ENCODE measurements around the gene ZNF548.

Gene ZNF548

DNA sequence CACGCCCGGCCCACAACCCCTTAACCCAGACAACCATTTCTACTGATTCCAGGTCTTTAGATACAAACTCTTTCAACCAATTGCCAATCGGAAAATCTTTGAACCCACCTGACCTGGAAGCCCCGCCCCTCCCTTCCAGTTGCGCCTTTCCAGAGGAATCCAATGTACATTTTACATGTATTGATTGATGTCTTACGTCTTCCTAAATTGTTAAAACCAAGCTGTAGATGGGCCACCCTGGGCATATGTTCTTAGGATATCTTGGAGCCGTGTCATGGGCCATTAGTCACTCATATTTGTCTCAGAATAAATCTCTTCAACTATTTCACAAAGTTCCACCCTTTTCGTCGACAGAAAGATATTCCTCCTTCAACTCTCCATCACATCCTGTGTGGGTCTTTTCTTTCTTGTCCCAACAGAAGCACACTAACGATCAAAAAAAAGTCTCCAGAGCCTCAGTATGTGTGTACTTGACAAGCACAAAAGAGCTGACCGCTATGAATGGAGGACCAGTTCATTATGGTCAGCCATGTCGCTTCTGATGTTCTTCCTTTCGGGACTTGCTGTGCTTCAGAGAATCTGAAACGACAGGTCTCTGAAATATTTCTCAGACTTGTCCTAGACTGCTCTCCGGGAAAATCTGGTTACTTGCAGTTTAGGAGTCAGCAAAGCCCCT lies 44.9 kb downstream of the ZNF548 start:
- Histone ChIP-seq H3K9me3 (ENCODE audit: control insufficient read depth, low read length) (no peaks in the 10 kb centered on the region), H3K36me3 (ENCODE audit: control insufficient read depth, insufficient read depth, low read length) (no peaks in the 10 kb centered on the region), H3K79me2 (peaks cover 24% of the 10 kb centered on the region), H3K4me3 (ENCODE audit: low read depth, low read length) (peak overlapping the region; percentile 68), H3K4me2 (ENCODE audit: low read length) (peak overlapping the region; percentile 86), H3K27ac (peak overlapping the region; percentile 55), H2AFZ (peak overlapping the region; percentile 88), H3K27me3 (ENCODE audit: control insufficient read depth, insufficient read depth, low read length) (no peaks in the 10 kb centered on the region), H3K4me1 (peaks cover 4% of the 10 kb centered on the region), H3K9ac (no peak overlapping the region)
- TF ChIP-seq, protein P1, sequence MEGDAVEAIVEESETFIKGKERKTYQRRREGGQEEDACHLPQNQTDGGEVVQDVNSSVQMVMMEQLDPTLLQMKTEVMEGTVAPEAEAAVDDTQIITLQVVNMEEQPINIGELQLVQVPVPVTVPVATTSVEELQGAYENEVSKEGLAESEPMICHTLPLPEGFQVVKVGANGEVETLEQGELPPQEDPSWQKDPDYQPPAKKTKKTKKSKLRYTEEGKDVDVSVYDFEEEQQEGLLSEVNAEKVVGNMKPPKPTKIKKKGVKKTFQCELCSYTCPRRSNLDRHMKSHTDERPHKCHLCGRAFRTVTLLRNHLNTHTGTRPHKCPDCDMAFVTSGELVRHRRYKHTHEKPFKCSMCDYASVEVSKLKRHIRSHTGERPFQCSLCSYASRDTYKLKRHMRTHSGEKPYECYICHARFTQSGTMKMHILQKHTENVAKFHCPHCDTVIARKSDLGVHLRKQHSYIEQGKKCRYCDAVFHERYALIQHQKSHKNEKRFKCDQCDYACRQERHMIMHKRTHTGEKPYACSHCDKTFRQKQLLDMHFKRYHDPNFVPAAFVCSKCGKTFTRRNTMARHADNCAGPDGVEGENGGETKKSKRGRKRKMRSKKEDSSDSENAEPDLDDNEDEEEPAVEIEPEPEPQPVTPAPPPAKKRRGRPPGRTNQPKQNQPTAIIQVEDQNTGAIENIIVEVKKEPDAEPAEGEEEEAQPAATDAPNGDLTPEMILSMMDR (IDR thresholded peaks at IDR 0.05) = no peak

DNA sequence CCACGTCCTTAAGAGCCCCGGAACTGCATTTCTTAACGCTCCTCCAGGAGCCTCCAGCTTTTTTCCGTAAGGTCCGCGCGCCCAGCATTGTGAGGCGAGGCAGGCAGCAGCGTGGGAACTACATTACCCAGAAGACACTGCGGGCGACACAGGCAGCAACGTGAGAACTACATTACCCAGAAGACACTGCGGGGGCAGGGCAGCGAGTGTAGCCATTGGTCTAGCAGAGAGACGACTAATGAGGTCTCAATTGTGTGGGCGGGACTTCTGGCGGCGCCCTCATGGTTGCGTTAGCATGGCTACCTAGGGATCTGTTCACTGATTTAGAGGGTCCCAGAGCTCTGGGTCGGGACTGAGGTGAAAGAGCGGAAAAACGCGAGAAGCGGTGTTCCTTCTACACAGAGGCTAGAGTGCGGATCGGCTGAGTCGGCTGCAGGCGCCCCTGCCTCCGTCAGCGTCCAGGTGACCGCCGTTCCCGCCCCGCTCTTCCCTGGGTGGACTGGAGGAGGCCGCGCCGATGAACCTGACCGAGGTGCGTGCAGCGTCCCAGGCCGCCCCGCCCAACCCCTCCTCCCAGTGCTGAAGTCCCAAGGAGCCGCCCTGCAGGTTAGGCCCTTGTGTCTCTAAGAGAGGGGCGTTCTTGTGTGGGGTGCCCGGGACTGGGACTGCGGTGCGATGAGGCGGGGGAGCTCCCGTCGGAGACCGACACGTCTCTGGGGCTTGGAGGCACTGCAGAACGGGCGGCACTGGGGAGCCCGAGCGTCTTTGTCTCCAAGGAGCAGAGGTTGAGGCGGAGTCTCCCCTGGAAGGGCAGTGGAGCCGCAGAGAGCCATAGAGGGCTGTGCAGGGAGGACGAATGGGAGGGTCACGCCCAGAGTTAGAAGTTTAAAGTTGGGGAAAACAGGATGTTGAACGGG lies 45.7 kb downstream of the ZNF548 start, which contains the start of gene ZNF749:
Gene ZNF749 (plus strand): TSS at position 264 of the 917 bp plus-strand sequence. CDS start 254 bp downstream, at position 518.
- Histone ChIP-seq H2AFZ (peak within 1 kb of the TSS; percentile 88), H3K9ac (peak within 1 kb of the TSS; percentile 30), H3K36me3 (ENCODE audit: control insufficient read depth, insufficient read depth, low read length) (no peaks in the 10 kb centered on the region), H3K27ac (peak within 1 kb of the TSS; percentile 55), H3K4me2 (ENCODE audit: low read length) (peak within 1 kb of the TSS; percentile 86), H3K4me1 (peaks cover 4% of the 10 kb centered on the region), H3K4me3 (ENCODE audit: low read depth, low read length) (peak within 1 kb of the TSS; percentile 68), H3K27me3 (ENCODE audit: control insufficient read depth, insufficient read depth, low read length) (no peaks in the 10 kb centered on the region), H3K79me2 (peaks cover 32% of the 10 kb centered on the region), H3K9me3 (ENCODE audit: control insufficient read depth, low read length) (no peaks in the 10 kb centered on the region)
- TF ChIP-seq, protein P1 (IDR thresholded peaks at IDR 0.05) = no peak

GRCh38 chr19:57436417-57436816 lies 46.8 kb downstream of the ZNF548 start:
- peak overlapping the region; percentile 68 for H3K4me3 ChIP-seq (ENCODE audit: low read depth, low read length)
- H3K9me3 ChIP-seq (ENCODE audit: control insufficient read depth, low read length) = no peaks in the 10 kb centered on the region
- no peaks in the 10 kb centered on the region for H3K27me3 ChIP-seq (ENCODE audit: control insufficient read depth, insufficient read depth, low read length)
- TF ChIP-seq, protein P1 (IDR thresholded peaks at IDR 0.05) = no peak
- H3K4me2 ChIP-seq (ENCODE audit: low read length) = peak overlapping the region; percentile 86
- no peak overlapping the region for H3K9ac ChIP-seq
- H3K4me1 ChIP-seq = peaks cover 4% of the 10 kb centered on the region
- peaks cover 32% of the 10 kb centered on the region for H3K79me2 ChIP-seq
- no peaks in the 10 kb centered on the region for H3K36me3 ChIP-seq (ENCODE audit: control insufficient read depth, insufficient read depth, low read length)
- no peak overlapping the region for H2AFZ ChIP-seq
- H3K27ac ChIP-seq = no peak overlapping the region

- Histone ChIP-seq H3K36me3 (ENCODE audit: control insufficient read depth, insufficient read depth, low read length) (no peaks in the 10 kb centered on the region), H3K4me3 (ENCODE audit: low read depth, low read length) (no peak overlapping the region), H3K27ac (no peak overlapping the region), H3K4me1 (peaks cover 4% of the 10 kb centered on the region), H2AFZ (no peak overlapping the region), H3K9ac (no peak overlapping the region), H3K79me2 (peaks cover 32% of the 10 kb centered on the region), H3K4me2 (ENCODE audit: low read length) (no peak overlapping the region), H3K27me3 (ENCODE audit: control insufficient read depth, insufficient read depth, low read length) (no peaks in the 10 kb centered on the region), H3K9me3 (ENCODE audit: control insufficient read depth, low read length) (no peaks in the 10 kb centered on the region)
- TF ChIP-seq, protein P1 (IDR thresholded peaks at IDR 0.05) = no peak
Measured at GRCh38 chr19:57437931-57438330, 48.3 kb downstream of the ZNF548 start.

All from parathyroid adenoma (tissue), 2 donors.